Measurements from ENCODE around the gene CXCL13. TPM values are rescaled to one million over a fixed set of nuclear protein-coding genes. Genes with fewer than 3 reads are reported as not detected.

CXCL13 gene
- total RNA-seq, 4 donors from 2014 or later: 1.3 TPM; not detected in 3

GRCh38 chr4:77591532-77591931 lies 14.1 kb upstream of the CXCL13 start:
- Histone ChIP-seq H3K9me3 (no peaks in the 10 kb centered on the region), H3K4me1 (no peaks in the 10 kb centered on the region), H3K4me3 (replicated peaks in 1 of 3) (no peak overlapping the region), H3K27me3 (no peaks in the 10 kb centered on the region), H3K36me3 (no peaks in the 10 kb centered on the region), H3K27ac (no peak overlapping the region)
- no peak for TF ChIP-seq POLR2A (IDR thresholded peaks at IDR 0.05)
- no peak for TF ChIP-seq CTCF (IDR thresholded peaks at IDR 0.05)
- no peak for DNase-seq
- 85 to 94% methylated on average over 1 of the region's 1 CpG for WGBS, 2 donors
- intact Hi-C loops (cut with DNase I): no loop called here

GRCh38 chr4:77593101-77593500 lies 12.5 kb upstream of the CXCL13 start:
- WGBS, 2 donors: 78 to 82% methylated on average over 7 of the region's 7 CpGs
- Histone ChIP-seq H3K36me3 (no peaks in the 10 kb centered on the region), H3K4me1 (no peaks in the 10 kb centered on the region), H3K4me3 (replicated peaks in 1 of 3) (no peak overlapping the region), H3K27me3 (no peaks in the 10 kb centered on the region), H3K9me3 (no peaks in the 10 kb centered on the region), H3K27ac (no peak overlapping the region)
- TF ChIP-seq POLR2A (IDR thresholded peaks at IDR 0.05): no peak
- intact Hi-C loops (cut with DNase I): no loop called here
- no peak for DNase-seq

- Histone ChIP-seq H3K9me3 (no peaks in the 10 kb centered on the region), H3K4me3 (replicated peaks in 1 of 3) (no peak overlapping the region), H3K4me1 (no peaks in the 10 kb centered on the region), H3K36me3 (no peaks in the 10 kb centered on the region), H3K27me3 (no peaks in the 10 kb centered on the region), H3K27ac (no peak overlapping the region)
- intact Hi-C loops (cut with DNase I): no loop called here
- WGBS, 2 donors: 25 to 28% methylated on average over 2 of the region's 2 CpGs
- peak; percentile 27 to 34 for DNase-seq
- TF ChIP-seq CTCF (IDR thresholded peaks at IDR 0.05) (no peak), POLR2A (IDR thresholded peaks at IDR 0.05) (no peak)
Observed at GRCh38 chr4:77593993-77594392, 11.6 kb upstream of the CXCL13 start.

- no peaks in the 10 kb centered on the region for H3K27me3 ChIP-seq
- WGBS, 2 donors: 87 to 95% methylated on average over 4 of the region's 4 CpGs
- no peaks in the 10 kb centered on the region for H3K4me1 ChIP-seq
- DNase-seq: no peak
- no peak overlapping the region for H3K4me3 ChIP-seq (replicated peaks in 1 of 3)
- intact Hi-C loops (cut with DNase I): loop anchor here (5.0 kb wide), 1 partner anchor 208 kb away; no protein-coding TSS in a partner anchor
- TF ChIP-seq POLR2A (IDR thresholded peaks at IDR 0.05) (no peak), CTCF (IDR thresholded peaks at IDR 0.05) (no peak)
- H3K9me3 ChIP-seq: no peaks in the 10 kb centered on the region
- H3K27ac ChIP-seq: no peak overlapping the region
- H3K36me3 ChIP-seq: no peaks in the 10 kb centered on the region
Observed at GRCh38 chr4:77595364-77595973, 10.2 kb upstream of the CXCL13 start.

GRCh38 chr4:77599378-77599777 lies 6.2 kb upstream of the CXCL13 start:
- peak; percentile 9 to 10 for DNase-seq
- TF ChIP-seq POLR2A (IDR thresholded peaks at IDR 0.05) (no peak), CTCF (IDR thresholded peaks at IDR 0.05) (peak in 4 of 6 experiments; percentile 34 to 51 (median 38))
- Histone ChIP-seq H3K4me3 (replicated peaks in 1 of 3) (no peak overlapping the region), H3K4me1 (peaks cover 0 to 4% of the 10 kb centered on the region in 2 donors), H3K9me3 (no peaks in the 10 kb centered on the region), H3K27ac (no peak overlapping the region), H3K27me3 (no peaks in the 10 kb centered on the region), H3K36me3 (no peaks in the 10 kb centered on the region)
- 42 to 44% methylated on average over 2 of the region's 2 CpGs for WGBS, 2 donors
- intact Hi-C loops (cut with DNase I): loop anchor here (5.0 kb wide), 1 partner anchor 212 kb away; no protein-coding TSS in a partner anchor
